MM.1S (cell line): ENCODE data around the gene PFAS.

Experiments
- CTCF ChIP-seq: fragments of 300-600 bp; sonication (generic); IDR thresholded peaks from 2 replicates; pipeline ENCODE4 v1.5.1; 2016; ENCODE audit warnings: antibody characterized with exemption, low read length, mixed read lengths
- EZH2 ChIP-seq: fragments of 300-600 bp; sonication (generic); optimal IDR thresholded peaks from 2 replicates; pipeline ENCODE3; 2017; ENCODE audit warnings: low read depth, mild to moderate bottlenecking, antibody characterized with exemption, low read length, mixed read lengths
- EZH2phosphoT487 ChIP-seq: fragments of 300-600 bp; sonication (generic); IDR thresholded peaks from 2 replicates; pipeline ENCODE4 v1.6.1; 2018; ENCODE audit warnings: antibody characterized with exemption, low read length

GRCh38 chr17:8244768-8245167, 4.3 kb upstream of the PFAS start:
- TF ChIP-seq CTCF (no peak), EZH2 (no peak), EZH2phosphoT487 (no peak)
